GM12891 (cell line): ENCODE results near the gene GATD1.

ENCODE experiments used
- POLR2A ChIP-seq: IDR thresholded peaks from 2 replicates; pipeline ENCODE4 v1.6.1; 2011; ENCODE audit warnings: low read depth, low read length, control low read depth
- POLR2AphosphoS5 ChIP-seq: IDR thresholded peaks from 2 replicates; pipeline ENCODE4 v1.6.1; 2011; ENCODE audit warnings: low read depth, low read length, control low read depth
- POU2F2 ChIP-seq: IDR thresholded peaks from 2 replicates; pipeline ENCODE4 v1.6.1; 2011; ENCODE audit warnings: low read depth, mild to moderate bottlenecking, control low read depth, low read length, moderate library complexity
- SPI1 ChIP-seq: IDR thresholded peaks from 2 replicates; pipeline ENCODE4 v1.6.1; 2011; ENCODE audit warnings: low read depth, low read length, control low read depth
- TAF1 ChIP-seq: IDR thresholded peaks from 2 replicates; pipeline ENCODE4 v1.6.1; 2011; ENCODE audit warnings: low read depth, low read length, control low read depth

GRCh38 chr11:825366-826226 lies 48.3 kb upstream of the GATD1 start:
- TF ChIP-seq POLR2A (peak; percentile 23; the same call in 1 of the 2 replicates), POLR2AphosphoS5 (no peak), TAF1 (no peak), SPI1 (no peak), POU2F2 (no peak)
